Stimulated activated CD8-positive, alpha-beta memory T cell treated with anti-CD3 and anti-CD28 coated beads, Interleukin-2, amount 100 ng/mL, for 48 hours (primary cell): ENCODE data around the gene IMPACT.

ENCODE experiments used
- DNase-seq, 2 donors: peaks; one replicate each; pipeline ENCODE4 v3.0.0-alpha.2; 2020; ENCODE audit warnings: low read depth in 2 of 2

The IMPACT gene

DNA sequence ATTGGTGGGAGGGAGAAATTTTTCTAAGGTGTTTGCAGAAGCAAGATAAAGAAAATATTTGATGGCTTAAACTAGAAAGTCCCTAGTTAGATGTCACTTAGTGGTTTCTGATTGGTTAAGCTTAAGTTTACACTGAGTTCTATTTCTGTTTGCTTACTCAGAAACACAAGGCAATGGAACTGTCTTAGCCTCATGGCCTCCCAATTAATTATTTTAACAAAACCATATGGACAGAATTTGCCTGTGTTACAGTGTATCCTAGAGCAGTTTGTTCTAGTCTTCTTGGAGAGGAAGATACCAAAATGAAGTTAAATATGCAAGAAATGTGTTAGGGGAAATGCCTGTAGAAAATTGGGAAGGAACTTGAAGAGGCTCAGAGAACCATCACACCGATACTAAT, 4.6 kb upstream of the IMPACT start:
- no peak for DNase-seq

GRCh38 chr18:24426073-24426397, 435 bp upstream of the IMPACT start:
- no peak for DNase-seq

DNA sequence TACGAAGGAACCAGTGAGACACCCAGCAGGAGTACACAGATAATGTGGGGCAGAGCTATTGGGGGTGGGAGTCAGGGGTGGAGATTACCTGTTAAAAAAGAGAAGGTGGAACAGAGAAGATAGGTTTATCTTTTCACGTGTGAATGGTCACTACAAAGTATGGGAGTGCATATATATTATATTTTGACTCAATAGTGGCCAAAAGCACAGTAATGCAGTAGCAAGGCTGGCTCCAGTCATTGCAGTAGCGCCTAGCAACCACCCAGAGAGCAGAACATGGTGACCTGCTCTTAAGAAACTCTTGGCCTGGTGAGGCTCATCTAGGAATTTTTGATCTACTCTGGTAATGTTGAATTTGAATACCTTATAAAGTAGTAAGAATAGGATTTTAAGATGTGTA, 1.0 kb downstream of the IMPACT start:
- DNase-seq = no peak

GRCh38 chr18:24428709-24429108, 2.2 kb downstream of the IMPACT start:
- DNase-seq = no peak

- DNase-seq = no peak
These were observed 2.7 kb downstream of the IMPACT start for GRCh38 chr18:24429188-24429587.

GRCh38 chr18:24432618-24433017, 6.1 kb downstream of the IMPACT start:
- DNase-seq = no peak

GRCh38 chr18:24436939-24437338, 10.5 kb downstream of the IMPACT start:
- DNase-seq = no peak

GRCh38 chr18:24443870-24444269, 17.4 kb downstream of the IMPACT start:
- DNase-seq = no peak

- DNase-seq = no peak
These were observed 20.0 kb downstream of the IMPACT start for GRCh38 chr18:24446453-24446852.

- no peak for DNase-seq
These were observed 20.6 kb downstream of the IMPACT start for GRCh38 chr18:24446953-24447538.

- no peak for DNase-seq
These were observed 21.5 kb downstream of the IMPACT start for GRCh38 chr18:24447961-24448360.

- no peak for DNase-seq
These were observed 30.1 kb downstream of the IMPACT start for GRCh38 chr18:24456549-24456948.

DNA sequence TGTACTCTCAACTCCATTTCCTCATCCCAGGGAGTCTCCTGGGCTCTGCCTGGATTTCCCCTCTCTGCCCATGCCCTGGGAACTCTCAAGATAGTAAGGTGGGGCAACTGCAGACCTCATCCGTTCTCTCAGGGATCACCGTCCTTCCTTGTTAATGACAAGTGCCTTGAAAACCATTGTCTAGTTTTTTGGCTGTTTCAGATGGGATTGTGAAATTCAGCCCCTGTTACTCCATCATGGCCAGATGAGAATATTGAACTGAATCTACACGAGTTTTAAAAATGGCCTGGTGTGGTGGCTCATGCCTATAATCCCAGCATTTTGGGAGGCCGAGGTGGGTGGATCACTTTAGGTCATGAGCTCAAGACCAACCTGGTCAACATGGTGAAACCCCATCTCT, 33.3 kb downstream of the IMPACT start:
- no peak for DNase-seq

DNA sequence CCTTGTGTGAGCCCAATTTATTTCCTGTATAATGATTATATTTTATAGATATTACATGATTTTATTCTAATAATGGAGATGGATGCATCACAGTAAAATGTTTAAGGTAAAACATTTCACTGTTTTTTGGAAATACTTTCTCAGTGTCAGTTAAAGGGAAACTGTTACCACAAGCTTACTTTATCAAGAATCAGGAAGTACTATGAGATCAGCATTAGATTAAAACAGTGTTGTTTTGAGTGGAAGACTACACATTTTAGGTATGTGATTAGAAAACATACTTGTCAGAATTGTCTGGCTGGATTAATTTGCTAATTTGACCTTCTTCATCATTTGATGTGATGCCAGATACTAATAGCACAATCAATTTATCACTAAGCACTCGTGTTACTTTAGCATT, 33.9 kb downstream of the IMPACT start, which contains the start of gene HRH4:
Gene HRH4 (plus strand): TSS at position 250 of the 400 bp plus-strand sequence. CDS start 92 bp downstream, at position 342.
- DNase-seq = no peak

DNA sequence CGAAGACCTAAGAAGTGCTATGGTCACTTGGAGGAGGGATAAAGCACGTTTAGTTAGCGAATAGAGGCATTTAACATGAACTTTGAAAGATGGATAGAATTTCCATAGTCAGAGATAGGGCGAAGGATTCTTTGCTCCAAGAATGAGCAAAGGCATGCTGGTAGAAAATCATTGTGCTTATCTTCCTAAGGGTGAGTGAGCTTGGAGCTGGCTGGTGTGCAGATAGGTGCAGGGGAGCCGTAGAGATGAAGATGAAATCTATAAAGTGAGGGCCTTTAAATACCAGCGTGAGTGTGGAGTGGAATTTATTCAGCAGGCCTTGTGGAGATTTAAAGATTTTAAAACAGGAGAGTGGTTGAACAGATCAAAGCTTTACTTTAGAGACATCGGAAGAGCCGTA, 35.5 kb downstream of the IMPACT start:
- no peak for DNase-seq

GRCh38 chr18:24462838-24463775, 36.6 kb downstream of the IMPACT start:
- DNase-seq = no peak

DNA sequence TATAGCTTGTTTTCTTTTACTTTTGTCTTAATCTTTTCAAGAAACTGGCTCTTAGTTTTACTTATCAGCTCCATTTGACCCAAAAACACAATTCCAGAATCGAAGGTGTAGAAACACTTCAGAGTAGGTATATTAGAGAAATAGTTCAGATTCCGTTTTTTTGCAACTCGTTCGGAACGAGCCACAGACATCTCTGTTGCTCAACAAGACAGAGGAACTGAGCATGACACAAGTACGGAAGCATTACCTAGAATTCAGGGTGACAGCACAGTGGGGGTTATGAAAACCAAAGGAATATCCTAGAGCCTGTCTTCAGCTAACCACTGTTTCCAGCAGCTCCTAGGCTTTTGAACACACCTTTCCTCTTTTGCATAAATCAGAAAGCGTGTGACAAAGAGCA, 39.0 kb downstream of the IMPACT start:
- no peak for DNase-seq

DNA sequence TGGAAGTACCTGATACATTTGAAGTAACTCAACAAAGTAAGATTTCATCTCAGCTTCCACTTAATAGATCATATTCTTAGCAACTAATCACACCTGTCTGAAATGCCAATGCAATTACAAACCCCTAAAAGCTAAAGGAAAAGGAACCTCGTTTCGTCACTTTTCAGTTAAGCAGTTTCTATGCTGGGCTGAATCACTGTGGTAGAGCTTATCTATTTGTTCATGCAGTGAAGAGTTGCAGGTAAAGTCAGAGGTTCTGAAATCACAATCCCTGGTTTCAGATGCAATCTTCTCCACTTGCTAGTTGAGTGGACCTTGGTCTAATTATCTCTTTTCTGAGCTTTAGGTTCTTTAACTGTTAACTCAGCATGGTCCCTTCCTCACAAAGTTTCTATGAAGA, 40.3 kb downstream of the IMPACT start:
- DNase-seq = no peak

DNA sequence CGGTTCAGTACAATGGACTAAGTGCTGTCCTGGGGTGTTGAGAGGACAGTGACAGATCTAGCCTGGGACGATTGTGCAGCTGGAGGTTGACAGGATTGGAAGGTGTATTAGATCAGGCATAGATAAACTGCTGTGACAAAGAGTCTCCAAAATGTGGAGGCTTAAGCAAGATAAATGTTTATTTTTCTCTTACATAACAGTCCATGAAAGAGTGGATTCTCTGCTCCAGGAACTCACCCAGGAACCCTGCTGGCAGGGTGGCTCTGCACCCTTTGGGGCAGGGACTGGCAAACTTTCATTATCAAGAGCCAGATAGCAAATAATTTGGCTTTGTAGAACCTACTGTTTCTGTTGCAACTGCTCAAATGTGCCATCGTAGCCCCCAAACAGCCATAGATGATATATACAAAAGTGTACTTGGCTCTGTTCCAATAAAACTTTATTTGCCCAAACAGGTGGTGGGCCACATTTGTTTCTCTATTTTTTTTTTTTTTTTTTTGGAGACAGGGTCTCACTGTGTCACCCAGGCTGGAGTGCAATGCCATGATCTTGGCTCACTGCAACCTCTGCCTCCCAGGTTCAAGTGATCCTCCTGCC, 43.6 kb downstream of the IMPACT start:
- DNase-seq = no peak

- DNase-seq = no peak
These were observed 44.3 kb downstream of the IMPACT start for GRCh38 chr18:24470805-24471204.

DNA sequence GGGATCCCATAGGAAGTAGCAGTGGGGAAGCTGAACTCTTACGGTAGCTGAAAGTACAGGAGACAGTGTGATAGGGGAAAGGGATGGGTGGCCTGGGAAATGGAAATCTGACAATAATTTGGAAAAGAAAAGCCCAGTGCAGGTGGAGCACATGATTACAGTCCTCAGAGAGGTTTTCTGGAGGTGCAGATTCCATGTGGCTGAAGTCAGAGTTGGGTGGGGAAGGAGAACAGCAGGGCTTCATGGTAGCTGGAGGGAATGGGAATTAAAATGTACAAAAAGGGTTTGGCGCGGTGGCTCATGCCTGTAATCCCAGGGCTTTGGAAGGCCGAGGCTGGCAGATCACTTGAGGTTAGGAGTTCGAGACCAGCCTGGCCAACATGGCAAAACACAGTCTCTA, 46.1 kb downstream of the IMPACT start:
- no peak for DNase-seq

DNA sequence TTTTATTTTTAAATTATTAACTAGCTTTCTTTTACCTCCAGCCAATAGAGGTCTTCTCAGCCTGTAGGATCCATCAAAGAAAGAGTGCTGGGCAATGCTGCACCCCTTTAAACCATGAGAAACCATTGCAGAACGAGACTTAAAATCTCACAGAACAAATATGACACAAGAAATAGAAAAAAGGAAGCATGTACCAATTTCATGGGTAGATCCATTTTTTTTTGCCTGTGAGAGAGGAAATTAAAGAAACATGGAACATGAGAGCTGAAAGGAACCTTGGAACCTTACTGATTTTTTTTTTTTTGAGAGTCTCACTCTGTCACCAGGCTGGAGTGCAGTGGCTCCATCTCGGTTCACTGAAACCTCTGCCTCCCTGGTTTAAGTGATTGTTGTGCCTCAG, 47.9 kb downstream of the IMPACT start:
- no peak for DNase-seq
